ENCODE measurements around the gene MITF.
A peak's percentile ranks its signal among the peaks of the same experiment; 100 is the strongest.
"Not testable (repeated sequence)": the region's sequence is repeated elsewhere in the genome, so short reads cannot be mapped to it uniquely, and the experiment has no call there.

MITF gene

DNA sequence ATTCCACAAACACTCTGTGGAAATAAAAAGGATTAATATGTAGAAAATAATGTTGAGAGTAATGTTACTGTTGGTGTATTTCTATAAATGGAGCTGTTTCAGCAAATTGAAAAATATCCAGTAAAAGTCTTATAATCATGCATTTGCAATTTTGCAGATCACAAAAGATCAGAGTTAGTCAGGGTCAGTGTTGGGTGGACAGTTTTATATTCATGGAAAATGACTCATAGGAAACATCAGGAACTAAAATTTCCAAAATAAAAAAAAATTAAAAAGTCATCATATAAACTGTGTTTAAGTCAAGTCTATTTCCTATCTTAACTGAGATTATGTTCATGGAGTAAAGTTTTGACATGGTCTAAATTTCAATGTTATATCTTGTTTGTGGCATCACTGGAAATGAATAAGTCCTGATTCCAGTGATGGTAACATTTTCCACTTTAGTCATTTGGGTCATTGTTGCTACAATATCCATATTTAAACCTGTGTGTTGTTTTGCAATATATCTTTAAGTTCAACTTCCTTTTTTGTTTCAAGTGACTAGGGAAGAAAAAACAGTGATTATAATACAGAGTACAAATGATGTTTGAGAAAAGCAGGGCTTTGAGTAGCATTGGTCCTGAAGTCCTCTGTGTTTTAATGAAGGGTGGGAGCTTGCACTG, 37.8 kb downstream of the MITF start:
- DNase-seq (ENCODE audit: low read depth, low spot score): no peak
- H3K4me3 ChIP-seq (ENCODE audit: low read length): no peak overlapping the region

DNA sequence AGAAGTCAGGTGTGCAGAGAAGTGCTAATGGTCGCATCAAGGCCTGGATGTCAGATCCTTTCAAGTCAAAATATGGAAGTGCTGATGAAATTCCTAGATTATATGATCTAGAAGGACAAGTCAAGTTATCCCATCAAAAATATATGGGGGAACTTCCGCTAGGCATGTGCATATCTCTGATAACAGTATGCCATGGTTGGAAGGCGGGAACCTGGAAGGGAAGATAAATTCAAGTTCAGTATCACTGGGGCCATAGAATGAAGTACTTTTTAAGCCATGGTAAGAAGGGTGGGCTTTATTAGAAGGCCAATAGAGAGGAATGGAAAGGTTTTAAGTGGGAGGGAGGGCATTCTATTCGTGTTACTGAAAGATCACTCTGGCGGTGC, 38.3 kb downstream of the MITF start:
- DNase-seq (ENCODE audit: low read depth, low spot score): no peak

GRCh38 chr3:69781593-69781992, 42.3 kb downstream of the MITF start:
- H3K4me3 ChIP-seq (ENCODE audit: low read length): no peak overlapping the region
- DNase-seq (ENCODE audit: low read depth, low spot score): no peak

More for the DNA sequence above, 38.3 kb downstream of the MITF start:
- no peak overlapping the region for H3K4me3 ChIP-seq (ENCODE audit: low read length)

DNA sequence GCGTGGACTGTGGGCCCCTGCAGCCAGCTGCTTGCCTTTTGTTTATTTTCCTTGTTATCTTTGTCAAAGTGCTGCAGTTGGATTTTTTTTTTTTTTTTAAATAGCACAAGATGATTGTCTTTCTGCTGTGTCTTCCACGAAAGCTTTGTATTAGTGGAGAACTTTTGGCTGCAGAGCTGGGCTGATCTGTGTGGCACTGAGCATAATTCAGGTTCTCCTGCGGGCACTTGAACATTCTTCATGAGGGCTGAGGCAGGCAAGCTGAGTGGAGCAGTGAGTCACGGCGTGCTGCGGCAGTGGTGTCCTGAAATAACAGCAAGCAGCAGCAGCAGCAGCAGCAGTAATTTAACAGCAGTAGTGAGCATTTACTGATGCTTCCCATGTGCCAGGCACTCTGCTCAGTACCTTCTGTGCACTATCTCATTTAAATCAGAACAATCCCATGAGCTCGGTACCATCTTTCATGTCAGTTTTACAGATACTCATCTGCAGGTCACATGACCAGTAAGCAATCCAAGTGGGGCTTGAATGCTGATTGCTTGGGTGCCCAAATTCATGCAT, 45.8 kb downstream of the MITF start:
- no peak for DNase-seq (ENCODE audit: low read depth, low spot score)
- no peak overlapping the region for H3K4me3 ChIP-seq (ENCODE audit: low read length)

DNA sequence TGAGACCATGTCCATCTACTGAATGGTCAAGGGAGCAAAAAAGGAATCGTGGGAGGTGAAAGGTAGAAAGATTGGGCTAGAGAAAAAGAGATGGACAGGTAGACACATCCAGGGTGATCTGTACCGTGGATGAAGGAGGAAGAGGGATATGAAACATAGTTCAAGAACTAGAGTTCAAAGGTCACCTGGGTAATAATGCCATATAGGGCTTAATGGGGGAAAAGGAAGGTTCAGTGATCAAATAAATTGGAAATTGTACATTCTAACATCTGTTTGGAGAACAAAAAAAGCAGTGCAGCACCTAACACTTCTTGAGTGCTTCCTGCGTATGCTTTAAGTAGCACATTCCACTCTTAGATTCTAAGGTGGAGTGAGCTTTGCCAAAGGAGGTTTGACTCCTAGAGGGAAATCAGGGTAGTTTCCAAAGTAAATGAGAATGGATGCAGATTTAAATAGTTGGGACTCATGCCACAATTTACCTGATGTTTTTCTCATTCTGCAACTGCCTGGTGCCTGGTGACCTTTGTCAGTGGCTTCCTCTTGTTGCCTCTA, 46.6 kb downstream of the MITF start:
- no peak overlapping the region for H3K4me3 ChIP-seq (ENCODE audit: low read length)
- DNase-seq (ENCODE audit: low read depth, low spot score): no peak

- H3K4me3 ChIP-seq (ENCODE audit: low read length): no peak overlapping the region
- no peak for DNase-seq (ENCODE audit: low read depth, low spot score)
Measured at GRCh38 chr3:69786854-69787253, 47.6 kb downstream of the MITF start.

DNA sequence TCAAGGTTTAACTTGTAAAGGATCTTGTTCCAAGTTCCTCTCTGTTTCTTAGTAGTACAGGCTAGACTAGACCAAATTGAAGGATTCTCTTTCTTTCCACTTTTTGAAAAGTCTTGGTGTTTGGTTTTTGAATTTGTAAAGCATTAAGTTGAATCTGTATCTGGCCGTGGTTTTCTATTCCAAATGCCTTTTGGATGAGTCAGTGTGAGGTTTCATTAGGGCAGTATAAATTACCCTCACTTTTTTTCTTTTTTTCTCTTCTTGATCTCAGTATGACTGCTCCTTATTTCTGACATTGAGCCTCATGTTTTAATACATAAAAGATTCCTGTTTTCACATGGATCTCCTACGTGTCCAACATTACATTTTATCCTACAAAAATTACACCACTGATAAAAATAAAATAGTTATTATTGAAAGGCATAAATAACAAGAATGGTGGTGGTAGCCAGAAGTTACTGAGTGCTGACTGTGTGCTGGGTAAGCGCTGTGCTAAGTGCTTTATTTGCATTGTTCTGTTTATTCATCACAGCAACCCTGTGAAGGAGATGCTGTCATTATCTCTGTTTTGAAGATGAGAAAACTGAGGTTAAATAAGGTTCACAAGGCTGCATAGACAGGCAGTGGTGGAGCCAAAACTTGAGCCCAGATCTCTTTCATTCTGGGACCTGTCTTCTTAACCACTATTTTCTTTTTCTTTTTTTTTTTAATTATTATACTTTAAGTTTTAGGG, 48.3 kb downstream of the MITF start:
- H3K4me3 ChIP-seq (ENCODE audit: low read length): no peak overlapping the region
- DNase-seq (ENCODE audit: low read depth, low spot score): no peak

- no peak overlapping the region for H3K4me3 ChIP-seq (ENCODE audit: low read length)
- DNase-seq (ENCODE audit: low read depth, low spot score): no peak
Measured at GRCh38 chr3:69791106-69791505, 51.8 kb downstream of the MITF start.

DNA sequence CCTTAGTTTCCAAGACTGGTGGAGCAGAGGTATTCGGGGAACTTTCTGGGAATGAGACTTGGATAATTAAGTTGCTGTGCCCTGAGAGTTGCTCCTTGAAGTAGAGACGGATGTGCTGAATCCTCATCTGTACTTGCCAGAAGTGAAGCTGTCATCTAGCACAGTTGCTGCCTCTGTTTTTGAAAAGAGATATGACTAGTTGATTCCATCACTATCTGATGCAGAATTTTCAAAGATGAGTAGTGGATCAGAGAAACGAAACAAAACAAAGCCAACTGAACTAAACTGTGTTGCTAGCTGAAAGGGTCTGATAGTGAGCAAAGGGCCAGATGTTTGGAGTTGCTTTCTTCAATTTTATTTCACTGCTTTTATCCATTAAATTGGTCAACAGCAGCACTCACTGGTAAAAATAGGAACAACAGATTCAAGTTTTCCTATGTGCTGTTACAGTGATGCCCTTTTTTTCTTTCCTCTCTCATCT, 52.7 kb downstream of the MITF start:
- peak; percentile 7 for DNase-seq (ENCODE audit: low read depth, low spot score)
- no peak overlapping the region for H3K4me3 ChIP-seq (ENCODE audit: low read length)

- not testable (repeated sequence) for H3K4me3 ChIP-seq (ENCODE audit: low read length); DNase-seq (ENCODE audit: low read depth, low spot score)
Measured at GRCh38 chr3:69796126-69796525, 56.9 kb downstream of the MITF start.

DNA sequence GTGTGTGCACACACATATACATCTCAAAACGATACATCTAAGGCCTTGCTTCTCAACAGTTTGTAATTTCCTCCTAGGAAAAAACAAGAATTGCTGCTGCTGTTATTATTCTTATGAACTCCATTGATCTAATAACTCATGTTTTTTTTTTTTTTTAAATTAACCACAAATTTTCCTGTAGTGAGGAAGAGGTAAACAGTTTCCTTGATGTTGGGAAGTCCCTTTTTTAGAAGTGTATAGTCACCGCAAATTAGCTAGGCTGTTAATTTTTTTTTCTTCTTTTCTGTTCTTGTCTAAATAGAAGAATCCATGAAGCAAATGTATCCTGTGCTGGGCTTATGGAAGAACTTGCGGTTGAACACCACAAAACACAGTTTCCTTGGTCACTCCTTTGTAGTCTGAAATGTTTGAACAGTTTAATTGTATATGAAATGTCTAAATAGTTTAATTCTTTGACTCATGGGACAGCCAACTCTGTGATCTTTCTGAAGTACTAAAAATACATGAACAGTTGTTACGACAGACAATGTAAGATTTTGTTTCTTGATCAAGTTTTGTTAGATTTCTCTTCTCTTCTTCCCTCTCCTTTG, 64.5 kb downstream of the MITF start:
- H3K4me3 ChIP-seq (ENCODE audit: low read length): no peak overlapping the region
- DNase-seq (ENCODE audit: low read depth, low spot score): no peak

- no peak overlapping the region for H3K4me3 ChIP-seq (ENCODE audit: low read length)
- DNase-seq (ENCODE audit: low read depth, low spot score): no peak
Measured at GRCh38 chr3:69805491-69805890, 66.2 kb downstream of the MITF start.

- H3K4me3 ChIP-seq (ENCODE audit: low read length): no peak overlapping the region
- no peak for DNase-seq (ENCODE audit: low read depth, low spot score)
Measured at GRCh38 chr3:69806735-69807438, 67.6 kb downstream of the MITF start.

GRCh38 chr3:69807674-69808073, 68.4 kb downstream of the MITF start:
- no peak overlapping the region for H3K4me3 ChIP-seq (ENCODE audit: low read length)
- no peak for DNase-seq (ENCODE audit: low read depth, low spot score)

- DNase-seq (ENCODE audit: low read depth, low spot score): no peak
- H3K4me3 ChIP-seq (ENCODE audit: low read length): no peak overlapping the region
Measured at GRCh38 chr3:69809076-69809835, 70.0 kb downstream of the MITF start.

DNA sequence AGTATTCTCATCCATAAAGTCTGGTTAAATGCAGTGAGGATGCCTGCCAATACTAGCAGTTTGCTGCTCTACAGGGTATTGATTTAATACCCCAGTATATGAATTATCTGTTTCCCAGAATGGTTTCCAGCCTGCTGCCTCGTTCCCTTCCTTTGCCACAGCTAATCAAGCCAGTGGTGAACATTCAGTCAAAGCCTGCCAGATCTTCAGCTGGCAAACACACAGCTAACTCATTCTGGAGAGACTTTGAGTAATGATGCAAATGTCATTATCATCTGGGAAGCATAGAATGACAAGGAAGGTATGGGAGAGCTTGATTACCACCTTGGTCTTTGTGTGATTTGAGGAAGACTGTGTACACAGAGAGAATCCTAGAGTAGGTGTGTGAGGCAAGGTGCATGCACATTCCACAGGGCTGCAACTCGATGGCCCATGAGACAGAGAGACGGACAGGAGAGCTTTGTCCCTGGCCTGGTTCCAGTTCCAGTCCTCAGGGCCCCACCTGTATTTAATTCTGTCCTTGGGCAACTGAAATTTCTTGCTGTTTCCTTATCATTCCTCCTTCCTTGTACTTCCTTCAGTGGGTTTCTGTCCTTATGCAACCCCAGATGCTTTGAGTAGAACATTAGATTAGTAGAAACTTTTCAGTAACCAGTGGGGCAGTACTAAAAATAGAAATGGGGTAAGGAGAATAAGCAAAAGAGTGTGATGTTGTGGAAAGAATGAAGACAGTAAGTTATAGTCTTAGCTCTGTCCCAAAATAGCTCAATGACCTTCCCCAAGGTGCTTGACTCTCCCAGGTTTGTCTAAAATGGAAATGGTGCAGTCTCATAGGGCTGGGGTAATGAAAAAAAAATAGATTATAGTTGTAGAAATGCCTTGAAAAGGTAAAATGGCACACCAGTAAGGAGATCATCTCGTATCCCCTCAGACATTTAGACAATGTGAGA, 72.5 kb downstream of the MITF start:
- H3K4me3 ChIP-seq (ENCODE audit: low read length): no peak overlapping the region
- DNase-seq (ENCODE audit: low read depth, low spot score): no peak

GRCh38 chr3:69815970-69816369, 76.7 kb downstream of the MITF start:
- DNase-seq (ENCODE audit: low read depth, low spot score): no peak
- no peak overlapping the region for H3K4me3 ChIP-seq (ENCODE audit: low read length)

GRCh38 chr3:69817988-69818387, 78.7 kb downstream of the MITF start:
- no peak for DNase-seq (ENCODE audit: low read depth, low spot score)
- H3K4me3 ChIP-seq (ENCODE audit: low read length): no peak overlapping the region
